ENCODE results near the gene SBF1.

DNA sequence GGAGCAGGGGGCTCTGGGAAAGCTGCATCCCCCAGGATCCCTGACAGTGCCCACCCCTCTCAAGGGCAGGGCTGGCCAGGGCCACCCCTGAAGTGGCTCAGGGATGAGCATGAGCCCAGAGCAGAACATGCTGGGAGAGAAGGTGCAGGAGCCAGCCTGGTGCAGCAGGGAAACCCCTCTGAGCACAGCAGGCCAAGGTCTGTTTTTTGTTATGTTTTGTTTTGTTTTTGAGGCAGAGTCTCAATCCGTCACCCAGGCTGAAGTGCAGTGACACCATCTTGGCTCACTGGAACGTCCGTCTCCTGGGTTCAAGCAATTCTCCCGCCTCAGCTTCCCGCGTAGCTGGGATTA, 792 bp upstream of the SBF1 start:
- TF ChIP-seq, protein P1, sequence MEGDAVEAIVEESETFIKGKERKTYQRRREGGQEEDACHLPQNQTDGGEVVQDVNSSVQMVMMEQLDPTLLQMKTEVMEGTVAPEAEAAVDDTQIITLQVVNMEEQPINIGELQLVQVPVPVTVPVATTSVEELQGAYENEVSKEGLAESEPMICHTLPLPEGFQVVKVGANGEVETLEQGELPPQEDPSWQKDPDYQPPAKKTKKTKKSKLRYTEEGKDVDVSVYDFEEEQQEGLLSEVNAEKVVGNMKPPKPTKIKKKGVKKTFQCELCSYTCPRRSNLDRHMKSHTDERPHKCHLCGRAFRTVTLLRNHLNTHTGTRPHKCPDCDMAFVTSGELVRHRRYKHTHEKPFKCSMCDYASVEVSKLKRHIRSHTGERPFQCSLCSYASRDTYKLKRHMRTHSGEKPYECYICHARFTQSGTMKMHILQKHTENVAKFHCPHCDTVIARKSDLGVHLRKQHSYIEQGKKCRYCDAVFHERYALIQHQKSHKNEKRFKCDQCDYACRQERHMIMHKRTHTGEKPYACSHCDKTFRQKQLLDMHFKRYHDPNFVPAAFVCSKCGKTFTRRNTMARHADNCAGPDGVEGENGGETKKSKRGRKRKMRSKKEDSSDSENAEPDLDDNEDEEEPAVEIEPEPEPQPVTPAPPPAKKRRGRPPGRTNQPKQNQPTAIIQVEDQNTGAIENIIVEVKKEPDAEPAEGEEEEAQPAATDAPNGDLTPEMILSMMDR (conservative IDR thresholded peaks at IDR 0.05; ENCODE audit: low read depth, low read length), result no peak
- TF ChIP-seq EZH2 (IDR thresholded peaks at IDR 0.05; ENCODE audit: borderline replicate concordance, low read depth, low read length, poor library complexity, severe bottlenecking), result no peak

Data from A673 (cell line).